ENCODE results near the gene MUTYH. TPM values are rescaled to one million over a fixed set of nuclear protein-coding genes. Genes with fewer than 3 reads are reported as not detected.

The MUTYH gene
- total RNA-seq, 2 donors from 2014 or later: 15.2 to 27.4 TPM

DNA sequence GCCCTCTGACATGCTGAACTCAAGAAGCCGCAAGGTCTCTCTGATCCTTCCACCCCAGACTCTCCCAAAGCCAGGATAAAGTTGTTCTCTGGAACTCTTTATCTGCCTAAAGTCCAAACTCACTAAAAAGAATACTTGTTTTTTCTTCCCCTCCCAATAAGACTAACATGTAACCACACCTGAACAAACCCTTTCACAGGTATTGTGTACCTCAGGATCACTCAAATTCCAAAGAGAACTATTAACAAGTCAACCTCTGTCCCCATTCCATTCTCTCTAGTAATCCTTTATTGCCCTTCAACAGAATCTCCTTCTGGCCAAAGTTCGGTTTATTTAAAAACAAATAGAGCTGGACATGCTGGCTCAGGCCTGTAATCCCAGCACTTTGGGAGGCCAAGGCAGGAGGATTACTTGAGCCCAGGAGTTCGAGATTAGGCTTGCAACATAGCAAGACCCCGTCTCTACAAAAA is 4.3 kb downstream of the MUTYH start:
- Histone ChIP-seq H3K36me3 (peaks cover 32% of the 10 kb centered on the region), H3K27ac (no peak overlapping the region), H3K4me3 (no peak overlapping the region), H3K4me1 (ENCODE audit: control insufficient read depth in 1 of 2, low read depth in 2 of 2) (peaks cover 2 to 17% of the 10 kb centered on the region in 2 donors), H3K9me3 (no peaks in the 10 kb centered on the region), H3K27me3 (replicated peaks; ENCODE audit: insufficient read depth) (no peaks in the 10 kb centered on the region)
- ATAC-seq (ENCODE audit: insufficient number of reproducible peaks, low FRiP score, low read depth) (no peak), DNase-seq (ENCODE audit: low spot score) (no peak)
- TF ChIP-seq, protein P1, sequence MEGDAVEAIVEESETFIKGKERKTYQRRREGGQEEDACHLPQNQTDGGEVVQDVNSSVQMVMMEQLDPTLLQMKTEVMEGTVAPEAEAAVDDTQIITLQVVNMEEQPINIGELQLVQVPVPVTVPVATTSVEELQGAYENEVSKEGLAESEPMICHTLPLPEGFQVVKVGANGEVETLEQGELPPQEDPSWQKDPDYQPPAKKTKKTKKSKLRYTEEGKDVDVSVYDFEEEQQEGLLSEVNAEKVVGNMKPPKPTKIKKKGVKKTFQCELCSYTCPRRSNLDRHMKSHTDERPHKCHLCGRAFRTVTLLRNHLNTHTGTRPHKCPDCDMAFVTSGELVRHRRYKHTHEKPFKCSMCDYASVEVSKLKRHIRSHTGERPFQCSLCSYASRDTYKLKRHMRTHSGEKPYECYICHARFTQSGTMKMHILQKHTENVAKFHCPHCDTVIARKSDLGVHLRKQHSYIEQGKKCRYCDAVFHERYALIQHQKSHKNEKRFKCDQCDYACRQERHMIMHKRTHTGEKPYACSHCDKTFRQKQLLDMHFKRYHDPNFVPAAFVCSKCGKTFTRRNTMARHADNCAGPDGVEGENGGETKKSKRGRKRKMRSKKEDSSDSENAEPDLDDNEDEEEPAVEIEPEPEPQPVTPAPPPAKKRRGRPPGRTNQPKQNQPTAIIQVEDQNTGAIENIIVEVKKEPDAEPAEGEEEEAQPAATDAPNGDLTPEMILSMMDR (IDR thresholded peaks at IDR 0.05): no peak

DNA sequence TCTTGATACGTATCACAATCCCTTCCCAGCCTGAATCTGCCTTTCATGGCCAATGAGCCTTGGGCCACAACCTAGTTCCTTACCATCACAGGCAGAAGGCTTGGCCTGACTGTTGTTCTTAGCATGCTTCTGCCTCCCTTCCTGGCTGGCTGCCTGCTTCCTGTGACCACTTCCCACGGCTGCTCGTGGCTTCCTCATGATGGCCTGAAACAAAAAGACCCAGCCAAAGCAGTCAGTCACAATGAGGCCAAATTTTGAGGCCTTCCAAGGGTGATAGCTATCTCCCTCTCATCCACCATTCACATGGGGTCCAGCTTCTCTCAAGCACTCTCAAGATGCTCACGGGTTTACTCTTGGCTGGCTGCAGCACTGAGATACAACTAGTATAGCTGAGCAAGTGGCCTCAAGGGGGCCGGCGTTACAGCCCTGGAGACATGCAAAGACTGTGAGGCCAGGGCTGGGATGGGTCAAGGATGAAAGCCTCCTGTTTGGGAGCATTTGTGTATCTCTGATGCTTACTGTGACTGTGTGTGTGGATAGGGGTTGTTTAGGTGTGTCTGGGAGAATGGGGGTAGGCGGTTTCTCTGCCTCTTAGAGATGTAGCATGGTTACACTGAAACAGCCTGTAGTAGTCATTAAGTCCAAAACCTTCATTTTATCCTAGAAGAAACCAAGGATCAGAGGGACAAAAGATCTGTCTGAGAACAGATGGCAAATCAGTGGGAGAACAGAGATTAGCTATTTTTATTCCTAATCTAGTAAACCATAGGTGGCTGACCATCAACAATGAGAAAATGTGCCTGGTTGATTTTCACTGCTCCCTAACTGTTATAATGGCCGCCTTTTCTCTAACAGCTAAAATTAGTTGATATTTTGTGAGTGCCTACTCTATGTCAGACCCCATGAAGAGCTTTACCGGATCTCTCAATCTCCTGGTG is 5.7 kb downstream of the MUTYH start:
- DNase-seq (ENCODE audit: low spot score) (no peak), ATAC-seq (ENCODE audit: insufficient number of reproducible peaks, low FRiP score, low read depth) (no peak)
- TF ChIP-seq, protein P1 (IDR thresholded peaks at IDR 0.05): no peak
- Histone ChIP-seq H3K27ac (no peak overlapping the region), H3K9me3 (no peaks in the 10 kb centered on the region), H3K4me3 (no peak overlapping the region), H3K27me3 (replicated peaks; ENCODE audit: insufficient read depth) (no peaks in the 10 kb centered on the region), H3K4me1 (ENCODE audit: control insufficient read depth in 1 of 2, low read depth in 2 of 2) (peaks cover 0 to 12% of the 10 kb centered on the region in 2 donors), H3K36me3 (peaks cover 38% of the 10 kb centered on the region)

DNA sequence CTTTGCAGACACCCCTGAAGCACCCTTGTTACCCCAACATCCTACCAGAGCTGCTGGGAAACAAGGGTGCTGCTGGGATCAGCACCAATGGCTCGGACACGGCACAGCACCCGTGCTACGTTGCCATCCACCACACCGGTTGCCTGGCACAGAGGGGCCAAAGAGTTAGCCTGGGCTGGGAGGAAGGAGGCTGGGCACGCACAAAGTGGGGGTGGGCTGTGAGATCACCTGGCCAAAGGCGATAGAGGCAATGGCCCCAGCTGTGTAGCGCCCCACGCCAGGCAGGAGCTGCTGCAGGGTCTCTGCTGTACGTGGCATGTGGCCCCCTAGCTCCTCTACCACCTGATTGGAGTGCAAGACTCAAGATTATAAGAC is 7.9 kb downstream of the MUTYH start:
- no peak for DNase-seq (ENCODE audit: low spot score)
- ATAC-seq (ENCODE audit: insufficient number of reproducible peaks, low FRiP score, low read depth): no peak
- H3K4me3 ChIP-seq: no peak overlapping the region
- peaks cover 0 to 3% of the 10 kb centered on the region in 2 donors for H3K4me1 ChIP-seq (ENCODE audit: control insufficient read depth in 1 of 2, low read depth in 2 of 2)
- H3K27ac ChIP-seq: no peak overlapping the region
- H3K36me3 ChIP-seq: peaks cover 40% of the 10 kb centered on the region
- TF ChIP-seq, protein P1 (IDR thresholded peaks at IDR 0.05): no peak
- no peaks in the 10 kb centered on the region for H3K9me3 ChIP-seq
- H3K27me3 ChIP-seq (replicated peaks; ENCODE audit: insufficient read depth): no peaks in the 10 kb centered on the region

DNA sequence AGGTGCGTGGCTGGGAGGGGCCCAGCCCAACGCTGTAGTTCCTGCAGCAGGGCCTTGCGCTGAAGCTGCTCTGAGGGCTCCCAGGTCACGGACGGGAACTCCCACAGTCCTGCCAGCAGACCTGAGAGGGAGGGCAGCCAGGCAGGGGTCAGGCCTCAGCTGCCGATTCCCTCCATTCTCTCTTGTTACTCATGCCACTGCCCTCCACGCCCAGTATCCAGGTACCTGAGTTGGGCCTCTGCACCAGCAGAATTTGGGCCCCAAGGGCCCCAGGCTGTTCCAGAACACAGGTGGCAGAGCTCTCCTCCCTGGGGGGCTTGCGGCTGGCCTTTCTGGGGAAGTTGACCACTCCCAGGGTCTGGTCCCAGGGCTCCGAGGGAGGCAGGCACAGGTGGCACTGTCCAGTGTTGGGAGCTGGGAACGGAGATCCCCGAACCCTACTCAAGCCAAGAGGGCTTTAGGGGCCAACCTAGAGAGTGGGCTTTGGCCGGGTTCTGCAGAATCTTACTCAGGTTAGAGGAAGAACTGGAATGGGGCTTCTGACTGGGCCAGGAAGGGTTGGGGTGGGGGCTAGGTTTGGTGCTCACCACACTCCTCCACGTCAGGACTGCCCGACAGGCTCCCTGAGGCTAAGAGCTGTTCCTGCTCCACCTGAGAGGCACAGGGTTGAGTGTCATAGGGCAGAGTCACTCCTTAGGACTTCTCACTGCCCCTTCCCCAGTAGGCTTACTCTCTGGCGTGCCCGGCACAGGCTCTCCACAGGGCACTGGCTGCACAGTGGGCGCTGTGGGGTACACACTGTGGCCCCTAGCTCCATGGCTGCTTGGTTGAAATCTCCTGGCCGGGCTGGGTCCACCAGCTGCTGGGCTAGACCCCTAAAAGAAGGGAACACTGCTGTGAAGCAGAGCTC is 8.5 kb downstream of the MUTYH start:
- Histone ChIP-seq H3K27me3 (replicated peaks; ENCODE audit: insufficient read depth) (no peaks in the 10 kb centered on the region), H3K4me1 (ENCODE audit: control insufficient read depth in 1 of 2, low read depth in 2 of 2) (peaks cover 3 to 9% of the 10 kb centered on the region in 2 donors), H3K9me3 (no peaks in the 10 kb centered on the region), H3K4me3 (no peak overlapping the region), H3K27ac (no peak overlapping the region), H3K36me3 (peaks cover 40% of the 10 kb centered on the region)
- DNase-seq (ENCODE audit: low spot score): no peak
- no peak for ATAC-seq (ENCODE audit: insufficient number of reproducible peaks, low FRiP score, low read depth)
- TF ChIP-seq, protein P1 (IDR thresholded peaks at IDR 0.05): no peak

DNA sequence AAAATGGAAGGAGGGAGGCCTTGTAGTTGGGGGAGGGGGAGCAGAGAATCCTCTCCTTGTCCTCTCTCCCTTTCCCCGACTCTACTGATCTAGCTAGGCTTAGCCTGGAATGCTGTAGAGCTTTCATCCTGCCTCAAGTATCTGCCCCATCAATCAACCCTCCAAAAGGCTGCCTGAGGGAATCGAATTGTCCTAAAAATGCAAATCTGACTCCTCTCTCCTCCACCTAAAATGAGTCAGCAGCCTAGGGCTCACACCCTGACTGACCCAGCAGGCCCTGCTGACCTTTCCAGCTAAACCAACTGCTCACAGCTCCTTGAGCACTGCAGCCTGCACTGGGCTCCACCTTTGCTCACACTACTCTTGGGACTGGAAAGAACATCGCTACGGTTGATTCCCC is 10.8 kb downstream of the MUTYH start:
- DNase-seq (ENCODE audit: low spot score): no peak
- TF ChIP-seq, protein P1 (IDR thresholded peaks at IDR 0.05): no peak
- Histone ChIP-seq H3K36me3 (peaks cover 40% of the 10 kb centered on the region), H3K4me3 (no peak overlapping the region), H3K9me3 (no peaks in the 10 kb centered on the region), H3K27me3 (replicated peaks; ENCODE audit: insufficient read depth) (no peaks in the 10 kb centered on the region), H3K27ac (no peak overlapping the region), H3K4me1 (ENCODE audit: control insufficient read depth in 1 of 2, low read depth in 2 of 2) (peaks cover 3 to 9% of the 10 kb centered on the region in 2 donors)
- ATAC-seq (ENCODE audit: insufficient number of reproducible peaks, low FRiP score, low read depth): no peak

Measured in thoracic aorta (tissue), 2 donors.